ENCODE results near the gene NCAPD2.

GRCh38 chr12:6444704-6445688 is 48.9 kb upstream of the NCAPD2 start, which contains the start of gene CD27:
- TF ChIP-seq POLR2A (IDR thresholded peaks at IDR 0.05) (no peak), CTCF (IDR thresholded peaks at IDR 0.05) (no peak)
